HG02571 (cell line): ENCODE results near the gene BARX1.
"Not testable (repeated sequence)": the region's sequence is repeated elsewhere in the genome, so short reads cannot be mapped to it uniquely, and the experiment has no call there.

Source experiments
- ATAC-seq: cut with Tn5 transposase; IDR thresholded peaks from one replicate; pipeline ENCODE4 v1.9.1; 2021; ENCODE audit warnings: mild to moderate bottlenecking, moderate library complexity; ENCODE audit not compliant: unreplicated experiment

The BARX1 gene

GRCh38 chr9:93967020-93967803 lies 12.1 kb upstream of the BARX1 start:
- no peak for ATAC-seq

GRCh38 chr9:93965830-93966577 lies 10.8 kb upstream of the BARX1 start:
- no peak for ATAC-seq

GRCh38 chr9:93964685-93965084 lies 9.5 kb upstream of the BARX1 start:
- ATAC-seq: no peak

GRCh38 chr9:93963969-93964368 lies 8.8 kb upstream of the BARX1 start:
- no peak for ATAC-seq

- not testable (repeated sequence) for ATAC-seq
These were observed 8.3 kb upstream of the BARX1 start for GRCh38 chr9:93963489-93963888.

GRCh38 chr9:93962561-93963440 lies 7.6 kb upstream of the BARX1 start:
- ATAC-seq: no peak

- no peak for ATAC-seq
These were observed 6.9 kb upstream of the BARX1 start for GRCh38 chr9:93962017-93962416.

GRCh38 chr9:93960971-93961841 lies 6.1 kb upstream of the BARX1 start:
- no peak for ATAC-seq

- ATAC-seq: no peak
These were observed 5.2 kb upstream of the BARX1 start for GRCh38 chr9:93960221-93960970.

- no peak for ATAC-seq
These were observed 4.6 kb upstream of the BARX1 start for GRCh38 chr9:93959739-93960154.

- no peak for ATAC-seq
These were observed 3.9 kb upstream of the BARX1 start for GRCh38 chr9:93958819-93959682.

- ATAC-seq: no peak
These were observed 3.1 kb upstream of the BARX1 start for GRCh38 chr9:93958121-93958818.

- no peak for ATAC-seq
These were observed 1.0 kb upstream of the BARX1 start for GRCh38 chr9:93955981-93956784.

GRCh38 chr9:93954434-93955061 lies 607 bp downstream of the BARX1 start:
- ATAC-seq: no peak

GRCh38 chr9:93953496-93954433 lies 1.4 kb downstream of the BARX1 start:
- no peak for ATAC-seq
